PC-3 (cell line): ENCODE results near the gene ZBTB7B. TPM values are rescaled to one million over a fixed set of nuclear protein-coding genes. Genes with fewer than 3 reads are reported as not detected.

Experiments
- ATAC-seq: fragments of 200-7000 bp; cut with Tn5 transposase; 2 replicates; pipeline ENCODE4 v1.9.1; 2020; ENCODE audit warnings: mild to moderate bottlenecking, moderate library complexity
- BruUV-seq: library from RNA; stranded (reverse); fragments of 400-500 nt; replicated peaks from 2 replicates; lab custom pipeline; 2021; lab: Mats Ljungman, UMichigan
- CTCF ChIA-PET: fragments of 300-600 bp; sonication (Branson Sonifier 250); formaldehyde crosslinking; loops from one replicate; lab custom pipeline; 2022; ENCODE audit warnings: antibody characterized with exemption; lab: Charles Lee
- POLR2A ChIA-PET: fragments of 300-600 bp; sonication (Branson Sonifier 250); formaldehyde crosslinking; loops from one replicate; lab custom pipeline; 2022; ENCODE audit warnings: antibody characterized with exemption; ENCODE audit not compliant: unreplicated experiment; lab: Charles Lee
- DNase-seq: peaks from one replicate; pipeline ENCODE4 v3.0.0-alpha.2; 2015
- H2AFZ ChIP-seq: fragments of 300-600 bp; sonication (generic); 2 replicates; pipeline ENCODE4 v1.6.0; 2016; ENCODE audit warnings: antibody characterized with exemption, low read length
- H3F3A ChIP-seq: fragments of 300-600 bp; sonication (generic); one replicate; pipeline ENCODE4 v1.6.0; 2017; ENCODE audit warnings: antibody characterized with exemption, low read length, control low read depth, mild to moderate bottlenecking; ENCODE audit not compliant: unreplicated experiment
- H3K27ac ChIP-seq: fragments of 300-600 bp; sonication (generic); 2 replicates; pipeline ENCODE4 v1.5.1; 2016; ENCODE audit warnings: mild to moderate bottlenecking, low read length
- H3K27me3 ChIP-seq: fragments of 300-600 bp; sonication (generic); 2 replicates; pipeline ENCODE4 v1.6.1; 2016; ENCODE audit warnings: low read length, mixed read lengths
- H3K36me3 ChIP-seq: fragments of 300-600 bp; sonication (generic); 2 replicates; pipeline ENCODE4 v1.6.1; 2016; ENCODE audit warnings: low read depth, mixed run types, low read length, mixed read lengths
- H3K4me1 ChIP-seq: fragments of 300-600 bp; sonication (generic); 2 replicates; pipeline ENCODE4 v1.5.1; 2016; ENCODE audit warnings: low read length; ENCODE audit not compliant: insufficient read depth
- H3K4me2 ChIP-seq: fragments of 300-600 bp; sonication (generic); 2 replicates; pipeline ENCODE4 v1.6.0; 2016; ENCODE audit warnings: low read length
- H3K4me3 ChIP-seq: fragments of 300-600 bp; sonication (generic); 2 replicates; pipeline ENCODE4 v1.5.1; 2016; ENCODE audit warnings: mild to moderate bottlenecking, low read length, mixed read lengths
- H3K79me2 ChIP-seq: fragments of 300-600 bp; sonication (generic); 2 replicates; pipeline ENCODE4 v1.6.1; 2017; ENCODE audit warnings: low read length, mixed read lengths
- H3K9ac ChIP-seq: fragments of 300-600 bp; sonication (generic); 2 replicates; pipeline ENCODE4 v1.6.0; 2016; ENCODE audit warnings: mild to moderate bottlenecking, low read length
- H3K9me2 ChIP-seq: fragments of 300-600 bp; sonication (generic); replicated peaks from 2 replicates; pipeline ENCODE4 v1.6.1; 2016; ENCODE audit warnings: mixed run types, low read length, mixed read lengths
- H3K9me3 ChIP-seq: fragments of 300-600 bp; sonication (generic); 2 replicates; pipeline ENCODE4 v1.6.1; 2016; ENCODE audit warnings: low read length, mixed read lengths
- H4K20me1 ChIP-seq: fragments of 300-600 bp; sonication (generic); 2 replicates; pipeline ENCODE4 v1.6.1; 2016; ENCODE audit warnings: low read length, mixed read lengths
- EZH2 ChIP-seq: fragments of 300-600 bp; sonication (generic); IDR thresholded peaks from one replicate; pipeline ENCODE4 v1.6.1; 2017; ENCODE audit warnings: antibody characterized with exemption, mild to moderate bottlenecking, low read length; ENCODE audit not compliant: unreplicated experiment
- EZH2phosphoT487 ChIP-seq: fragments of 300-600 bp; sonication (generic); IDR thresholded peaks from 2 replicates; pipeline ENCODE4 v1.6.1; 2018; ENCODE audit warnings: mild to moderate bottlenecking, antibody characterized with exemption, low read length, borderline replicate concordance
- intact Hi-C: fragments of 100-400 bp; cut with micrococcal nuclease; formaldehyde crosslinking; loops from 2 replicates; pipeline ENCODE4 v1.9.0; 2023
- total RNA-seq: library from RNA; depleted of rRNA; stranded (reverse); fragments of >200 nt; gene quantifications from 2 replicates; pipeline ENCODE4 v1.2.3, GENCODE V29; 2014
- TF ChIP-seq, protein P1 (sequence below): fragments of 300-600 bp; sonication (generic); conservative IDR thresholded peaks from 2 replicates; pipeline ENCODE4 v1.5.1; 2017; ENCODE audit warnings: antibody characterized with exemption, low read depth, mild to moderate bottlenecking, low read length

Gene ZBTB7B
- total RNA-seq, 1 experiment from 2014 or later, result 39.7 TPM

- Histone ChIP-seq H4K20me1 (no peaks in the 10 kb centered on the region), H3K9ac (peak overlapping the region; percentile 70), H3K79me2 (peaks cover 33% of the 10 kb centered on the region), H3K4me3 (peak overlapping the region; percentile 83), H3K36me3 (peaks cover under 1% of the 10 kb centered on the region; the same call in 1 of the 2 replicates), H3K9me2 (no peaks in the 10 kb centered on the region), H3F3A (peaks cover 4% of the 10 kb centered on the region), H3K9me3 (no peaks in the 10 kb centered on the region), H3K27ac (peak overlapping the region; percentile 77), H3K4me2 (peak overlapping the region; percentile 97), H3K4me1 (peaks cover 39% of the 10 kb centered on the region), H2AFZ (peak overlapping the region; percentile 68), H3K27me3 (no peaks in the 10 kb centered on the region)
- intact Hi-C loops, result loop anchor here (1.0 to 2.0 kb wide), 3 partner anchors 18 to 40 kb away; partner anchors contain the start of genes CKS1B, FLAD1 and PYGO2
- TF ChIP-seq EZH2phosphoT487 (no peak), EZH2 (no peak)
- TF ChIP-seq, protein P1, sequence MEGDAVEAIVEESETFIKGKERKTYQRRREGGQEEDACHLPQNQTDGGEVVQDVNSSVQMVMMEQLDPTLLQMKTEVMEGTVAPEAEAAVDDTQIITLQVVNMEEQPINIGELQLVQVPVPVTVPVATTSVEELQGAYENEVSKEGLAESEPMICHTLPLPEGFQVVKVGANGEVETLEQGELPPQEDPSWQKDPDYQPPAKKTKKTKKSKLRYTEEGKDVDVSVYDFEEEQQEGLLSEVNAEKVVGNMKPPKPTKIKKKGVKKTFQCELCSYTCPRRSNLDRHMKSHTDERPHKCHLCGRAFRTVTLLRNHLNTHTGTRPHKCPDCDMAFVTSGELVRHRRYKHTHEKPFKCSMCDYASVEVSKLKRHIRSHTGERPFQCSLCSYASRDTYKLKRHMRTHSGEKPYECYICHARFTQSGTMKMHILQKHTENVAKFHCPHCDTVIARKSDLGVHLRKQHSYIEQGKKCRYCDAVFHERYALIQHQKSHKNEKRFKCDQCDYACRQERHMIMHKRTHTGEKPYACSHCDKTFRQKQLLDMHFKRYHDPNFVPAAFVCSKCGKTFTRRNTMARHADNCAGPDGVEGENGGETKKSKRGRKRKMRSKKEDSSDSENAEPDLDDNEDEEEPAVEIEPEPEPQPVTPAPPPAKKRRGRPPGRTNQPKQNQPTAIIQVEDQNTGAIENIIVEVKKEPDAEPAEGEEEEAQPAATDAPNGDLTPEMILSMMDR, result no peak
- POLR2A ChIA-PET, result no interaction called here
- DNase-seq (peak; percentile 98), ATAC-seq (peak; percentile 38)
- BruUV-seq, result no TSS peak
- CTCF ChIA-PET, result interaction anchor here (0.7 to 4.1 kb wide), 2 partner anchors 17 to 40 kb away, joined by 3 to 16 read pairs; partner anchors contain the start of gene PYGO2
Observed at GRCh38 chr1:155000726-155001424, 1.7 kb upstream of the ZBTB7B start.

DNA sequence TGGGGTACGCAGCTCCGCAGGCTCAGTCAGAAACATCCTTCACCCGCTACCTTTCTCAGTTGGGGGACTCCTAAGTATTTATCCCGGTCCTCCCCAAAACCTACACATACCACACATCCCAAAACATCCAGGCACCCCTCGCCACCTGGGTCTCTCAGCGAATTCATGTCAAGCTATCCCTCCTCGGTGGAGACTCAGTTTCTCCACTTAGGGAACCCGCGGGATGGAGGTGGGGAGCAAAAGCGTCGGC lies 1.3 kb upstream of the ZBTB7B start:
- peak overlapping the region; percentile 77 for H3K27ac ChIP-seq
- POLR2A ChIA-PET, result no interaction called here
- TF ChIP-seq EZH2phosphoT487, result no peak
- TF ChIP-seq, protein P1, result no peak
- no peak for TF ChIP-seq EZH2
- intact Hi-C loops, result loop anchor here (1.0 to 2.0 kb wide), 3 partner anchors 18 to 41 kb away; partner anchors contain the start of genes CKS1B, FLAD1 and PYGO2
- peaks cover 38% of the 10 kb centered on the region for H3K79me2 ChIP-seq
- H3K9me3 ChIP-seq, result no peaks in the 10 kb centered on the region
- ATAC-seq (no peak), DNase-seq (no peak)
- H3K4me2 ChIP-seq, result peak overlapping the region; percentile 97
- H3K4me1 ChIP-seq, result peaks cover 44% of the 10 kb centered on the region
- peak overlapping the region; percentile 83 for H3K4me3 ChIP-seq
- peak overlapping the region; percentile 70 for H3K9ac ChIP-seq
- no peaks in the 10 kb centered on the region for H3K9me2 ChIP-seq
- H3K36me3 ChIP-seq, result peaks cover 5% of the 10 kb centered on the region; the same call in 1 of the 2 replicates
- CTCF ChIA-PET, result interaction anchor here (4.1 kb wide), 1 partner anchor 16 kb away, joined by 16 read pairs; no protein-coding TSS in a partner anchor
- no peaks in the 10 kb centered on the region for H4K20me1 ChIP-seq
- peak overlapping the region; percentile 68 for H2AFZ ChIP-seq
- H3K27me3 ChIP-seq, result no peaks in the 10 kb centered on the region
- BruUV-seq, result no TSS peak
- peaks cover 4% of the 10 kb centered on the region for H3F3A ChIP-seq
